IMR-90 (cell line): ENCODE results near the gene CSPG5. TPM values are rescaled to one million over a fixed set of nuclear protein-coding genes. Genes with fewer than 3 reads are reported as not detected.

Experiments used
- ATAC-seq: fragments of 200-7000 bp; cut with Tn5 transposase; 2 replicates; pipeline ENCODE4 v1.9.1; 2020; ENCODE audit warnings: low read depth, mild to moderate bottlenecking, moderate library complexity
- BruUV-seq: library from RNA; stranded (reverse); fragments of 400-500 nt; replicated peaks from 2 replicates; lab custom pipeline; 2021; lab: Mats Ljungman, UMichigan
- CTCF ChIA-PET: fragments of 300-600 bp; formaldehyde crosslinking; extraction: SDS; loops from one replicate; lab custom pipeline; 2021; ENCODE audit warnings: antibody characterized with exemption; lab: Yijun Ruan, JAX
- POLR2A ChIA-PET: fragments of 300-600 bp; sonication (Branson Sonifier 250); formaldehyde crosslinking; loops from one replicate; lab custom pipeline; 2022; ENCODE audit warnings: antibody characterized with exemption; ENCODE audit not compliant: unreplicated experiment; lab: Charles Lee
- DNase-seq: peaks from one replicate; pipeline ENCODE4 v3.0.0; 2013
- H2AFZ ChIP-seq: replicated peaks from 2 replicates; pipeline ENCODE3; 2013; ENCODE audit warnings: low read length, mild to moderate bottlenecking; ENCODE audit not compliant: poor library complexity
- H2AK5ac ChIP-seq: 2 replicates; pipeline ENCODE4 v1.6.1; 2013; ENCODE audit warnings: low read depth, low read length, inconsistent platforms
- H2AK9ac ChIP-seq: replicated peaks from 2 replicates; pipeline ENCODE3; 2013; ENCODE audit warnings: mild to moderate bottlenecking, low read depth, low read length, moderate library complexity; ENCODE audit not compliant: poor library complexity
- H2BK120ac ChIP-seq: 2 replicates; pipeline ENCODE4 v1.6.1; 2013; ENCODE audit warnings: low read depth, low read length, inconsistent platforms
- H2BK15ac ChIP-seq: 3 replicates; pipeline ENCODE4 v1.6.1; 2013; ENCODE audit warnings: low read depth, low read length, inconsistent platforms
- H2BK20ac ChIP-seq: 2 replicates; pipeline ENCODE4 v1.6.1; 2013; ENCODE audit warnings: low read depth, mild to moderate bottlenecking, inconsistent platforms, low read length, moderate library complexity
- H2BK5ac ChIP-seq: 2 replicates; pipeline ENCODE4 v1.6.1; 2013; ENCODE audit warnings: mild to moderate bottlenecking, low read depth, low read length, inconsistent platforms; ENCODE audit not compliant: poor library complexity, severe bottlenecking
- H3K14ac ChIP-seq: replicated peaks from 2 replicates; pipeline ENCODE4 v1.6.1; 2013; ENCODE audit warnings: low read depth, low read length, inconsistent platforms
- H3K18ac ChIP-seq: 2 replicates; pipeline ENCODE4 v1.6.1; 2013; ENCODE audit warnings: low read depth, low read length, control low read depth
- H3K23ac ChIP-seq: 2 replicates; pipeline ENCODE4 v1.6.1; 2013; ENCODE audit warnings: low read depth, low read length, inconsistent platforms
- H3K27ac ChIP-seq: 2 replicates; pipeline ENCODE4 v1.5.1; 2013; ENCODE audit warnings: mild to moderate bottlenecking, control low read depth, low read length; ENCODE audit not compliant: insufficient read depth
- H3K27me3 ChIP-seq: 2 replicates; pipeline ENCODE4 v1.6.1; 2013; ENCODE audit warnings: low read length; ENCODE audit not compliant: control insufficient read depth, insufficient read depth
- H3K36me3 ChIP-seq: 2 replicates; pipeline ENCODE4 v1.6.1; 2013; ENCODE audit warnings: low read length, mixed read lengths; ENCODE audit not compliant: control insufficient read depth, insufficient read depth
- H3K4ac ChIP-seq: 2 replicates; pipeline ENCODE4 v1.6.1; 2013; ENCODE audit warnings: low read depth, low read length, inconsistent platforms
- H3K4me1 ChIP-seq: 2 replicates; pipeline ENCODE4 v1.6.1; 2013; ENCODE audit warnings: low read length, mixed read lengths; ENCODE audit not compliant: control insufficient read depth, insufficient read depth
- H3K4me2 ChIP-seq: 2 replicates; pipeline ENCODE4 v1.6.1; 2013; ENCODE audit warnings: low read depth, mild to moderate bottlenecking, control low read depth, low read length, moderate library complexity
- H3K4me3 ChIP-seq: 2 replicates; pipeline ENCODE4 v1.5.1; 2013; ENCODE audit warnings: low read depth, mild to moderate bottlenecking, control low read depth, low read length, moderate library complexity; ENCODE audit not compliant: insufficient read depth
- H3K56ac ChIP-seq: 2 replicates; pipeline ENCODE4 v1.6.1; 2013; ENCODE audit warnings: low read length, inconsistent platforms; ENCODE audit not compliant: insufficient read depth; ENCODE audit errors: extremely low read depth
- H3K79me1 ChIP-seq, 2 experiments: 2 replicates each; pipeline ENCODE4 v1.6.1; 2013; ENCODE audit warnings: low read length in 2 of 2, inconsistent platforms in 1 of 2, low read depth in 1 of 2
- H3K9ac ChIP-seq: 2 replicates; pipeline ENCODE4 v1.6.1; 2013; ENCODE audit warnings: low read depth, low read length, control low read depth
- H3K9me1 ChIP-seq: 2 replicates; pipeline ENCODE4 v1.6.1; 2013; ENCODE audit warnings: low read length, inconsistent platforms; ENCODE audit not compliant: insufficient read depth
- H3K9me3 ChIP-seq: 2 replicates; pipeline ENCODE4 v1.6.1; 2013; ENCODE audit warnings: low read length; ENCODE audit not compliant: control insufficient read depth, insufficient read depth
- H4K20me1 ChIP-seq: 2 replicates; pipeline ENCODE4 v1.6.1; 2013; ENCODE audit warnings: low read length, inconsistent platforms; ENCODE audit not compliant: insufficient read depth
- H4K5ac ChIP-seq: 2 replicates; pipeline ENCODE4 v1.6.1; 2013; ENCODE audit warnings: mild to moderate bottlenecking, low read depth, low read length, control low read depth
- H4K8ac ChIP-seq, 2 experiments: 2 replicates each; pipeline ENCODE4 v1.6.1; 2013; ENCODE audit warnings: low read depth in 2 of 2, low read length in 2 of 2, control low read depth in 1 of 2, inconsistent platforms in 1 of 2
- H4K91ac ChIP-seq: 2 replicates; pipeline ENCODE4 v1.6.1; 2013; ENCODE audit warnings: low read depth, low read length, inconsistent platforms; ENCODE audit not compliant: insufficient read depth
- BHLHE40 ChIP-seq: fragments of 150-350 bp; IDR thresholded peaks from 2 replicates; pipeline ENCODE4 v1.6.1; 2016; ENCODE audit warnings: mild to moderate bottlenecking, low read depth, low read length
- CEBPB ChIP-seq: IDR thresholded peaks from 2 replicates; pipeline ENCODE4 v1.6.1; 2012; ENCODE audit warnings: low read depth, low read length, improper control_type of control experiment
- CHD1 ChIP-seq: IDR thresholded peaks from 2 replicates; pipeline ENCODE4 v1.6.1; 2012; ENCODE audit warnings: low read depth, low read length, improper control_type of control experiment
- CTCF ChIP-seq: conservative IDR thresholded peaks from 2 replicates; pipeline ENCODE4 v1.5.1; 2012; ENCODE audit warnings: mild to moderate bottlenecking, low read depth, low read length, improper control_type of control experiment
- FOS ChIP-seq: fragments of 150-350 bp; IDR thresholded peaks from 2 replicates; pipeline ENCODE4 v1.6.1; 2016; ENCODE audit warnings: low read depth, low read length
- MAFK ChIP-seq: IDR thresholded peaks from 2 replicates; pipeline ENCODE4 v1.6.1; 2012; ENCODE audit warnings: low read depth, low read length, improper control_type of control experiment
- MAZ ChIP-seq: IDR thresholded peaks from 2 replicates; pipeline ENCODE4 v1.6.1; 2012; ENCODE audit warnings: low read depth, mild to moderate bottlenecking, low read length, improper control_type of control experiment, moderate library complexity, borderline replicate concordance
- NFE2L2 ChIP-seq: fragments of 150-350 bp; IDR thresholded peaks from 2 replicates; pipeline ENCODE4 v1.6.1; 2016; ENCODE audit warnings: low read depth, mild to moderate bottlenecking, low read length
- POLR2A ChIP-seq: IDR thresholded peaks from 2 replicates; pipeline ENCODE4 v1.6.1; 2012; ENCODE audit warnings: mild to moderate bottlenecking, low read depth, low read length
- RAD21 ChIP-seq: IDR thresholded peaks from 2 replicates; pipeline ENCODE4 v1.6.1; 2012; ENCODE audit warnings: low read length, improper control_type of control experiment
- RFX5 ChIP-seq: IDR thresholded peaks from 2 replicates; pipeline ENCODE4 v1.8.0; 2012; ENCODE audit warnings: low read depth, mild to moderate bottlenecking, low read length, moderate library complexity
- WGBS, 2 experiments: methylation state at CpG; one replicate each; pipeline versions ENCODE4 v1.1.5 to v1.1.7; 2013; ENCODE audit warnings: missing lambda C conversion rate in 2 of 2; ENCODE audit not compliant: insufficient read length in 1 of 2; ENCODE audit errors: extremely low coverage in 2 of 2; 5-methylcytosine and 5-hydroxymethylcytosine counted together
- dilution Hi-C: fragments of 300-500 bp; cut with HindIII; formaldehyde crosslinking; loops from one replicate; pipeline ENCODE4 v1.14.3; 2018; ENCODE audit warnings: low sequenced_read_pairs; ENCODE audit not compliant: unreplicated experiment
- in situ Hi-C: fragments of 300-500 bp; cut with MboI; formaldehyde crosslinking; loops from 3 replicates; pipeline ENCODE4 v1.14.3; 2019; ENCODE audit warnings: low sequenced_read_pairs, inconsistent platforms, mixed read lengths
- intact Hi-C: fragments of 100-400 bp; cut with micrococcal nuclease; formaldehyde crosslinking; loops from 2 replicates; pipeline ENCODE4 v1.10.0; 2022
- polyA plus RNA-seq, 3 experiments: library from polyadenylated mRNA; depleted of rRNA; stranded (reverse); fragments of >200 nt; gene quantifications; 2 replicates each; pipeline ENCODE4 v1.2.3, GENCODE V29; 2012; ENCODE audit warnings: low replicate concordance in 1 of 3
- total RNA-seq: library from RNA; depleted of rRNA; stranded (reverse); fragments of >200 nt; gene quantifications from 2 replicates; pipeline ENCODE4 v1.2.3, GENCODE V29; 2012
- TF ChIP-seq, protein P1 (sequence below): fragments of 150-350 bp; IDR thresholded peaks from 2 replicates; pipeline ENCODE4 v1.6.1; 2017; ENCODE audit warnings: mild to moderate bottlenecking, antibody characterized with exemption, low read length, low read depth

CSPG5 gene
- total and polyA plus RNA-seq, 2 of the 4 experiments (the other 2 are of a cell fraction): under 0.01 to 0.10 TPM

- no peak for TF ChIP-seq CEBPB
Observed at GRCh38 chr3:47565734-47566550, 12.7 kb downstream of the CSPG5 start (continued).

- Histone ChIP-seq H3K79me1 (no peaks in the 10 kb centered on the region), H3K9me3 (peaks cover 6% of the 10 kb centered on the region), H2AFZ (no peak overlapping the region), H3K18ac (no peak overlapping the region), H3K4ac (no peak overlapping the region), H4K20me1 (no peaks in the 10 kb centered on the region), H2AK5ac (no peak overlapping the region), H3K14ac (no peak overlapping the region), H3K27me3 (peaks cover 35% of the 10 kb centered on the region), H3K4me3 (no peak overlapping the region), H3K9ac (no peak overlapping the region), H3K4me1 (no peaks in the 10 kb centered on the region), H3K36me3 (no peaks in the 10 kb centered on the region), H3K56ac (no peak overlapping the region), H2BK120ac (no peak overlapping the region), H3K9me1 (no peaks in the 10 kb centered on the region), H2BK5ac (no peak overlapping the region), H4K91ac (no peak overlapping the region), H2BK15ac (no peak overlapping the region), H2AK9ac (no peak overlapping the region), H3K27ac (no peak overlapping the region), H3K23ac (no peak overlapping the region), H4K8ac (no peak overlapping the region), H4K5ac (no peak overlapping the region), H2BK20ac (no peak overlapping the region), H3K4me2 (no peak overlapping the region)
- DNase-seq (no peak), ATAC-seq (no peak)
- CTCF ChIA-PET: interaction anchor here (0.8 kb wide), 1 partner anchor 696 kb away, joined by 4 read pairs; no protein-coding TSS in a partner anchor
- intact Hi-C loops (no loop called here), dilution Hi-C loops (no loop called here), in situ Hi-C loops (no loop called here)
- BruUV-seq: no TSS peak
- POLR2A ChIA-PET: no interaction called here
- WGBS, 2 experiments: 80% methylated on average over 1 of the region's 2 CpGs; no CpG with 5 or more reads in 1 of the 2 experiments
- TF ChIP-seq CEBPB: no peak
- no peak for TF ChIP-seq CTCF
- no peak for TF ChIP-seq FOS
- TF ChIP-seq RAD21: no peak
- TF ChIP-seq NFE2L2: no peak
- TF ChIP-seq MAZ: no peak
- no peak for TF ChIP-seq BHLHE40
- TF ChIP-seq RFX5: no peak
- TF ChIP-seq MAFK: no peak
- TF ChIP-seq, protein P1, sequence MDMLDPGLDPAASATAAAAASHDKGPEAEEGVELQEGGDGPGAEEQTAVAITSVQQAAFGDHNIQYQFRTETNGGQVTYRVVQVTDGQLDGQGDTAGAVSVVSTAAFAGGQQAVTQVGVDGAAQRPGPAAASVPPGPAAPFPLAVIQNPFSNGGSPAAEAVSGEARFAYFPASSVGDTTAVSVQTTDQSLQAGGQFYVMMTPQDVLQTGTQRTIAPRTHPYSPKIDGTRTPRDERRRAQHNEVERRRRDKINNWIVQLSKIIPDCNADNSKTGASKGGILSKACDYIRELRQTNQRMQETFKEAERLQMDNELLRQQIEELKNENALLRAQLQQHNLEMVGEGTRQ: no peak
- no peak for TF ChIP-seq POLR2A
- TF ChIP-seq CHD1: no peak
Observed at GRCh38 chr3:47556351-47556750, 22.3 kb downstream of the CSPG5 start.
